DMS114 treated with DMSO at 0.1 percent for 48 hours (cell line): ENCODE data around the gene FHIT.

Source experiments
- DNase-seq: peaks from one replicate; lab custom pipeline; 2025; ENCODE audit not compliant: unreplicated experiment; lab: John Stamatoyannopoulos, UW

Gene FHIT

GRCh38 chr3:59764171-59764570 is 1487.1 kb downstream of the FHIT start:
- no peak for DNase-seq

- no peak for DNase-seq
These were observed 1488.3 kb downstream of the FHIT start for GRCh38 chr3:59762941-59763340.

- no peak for DNase-seq
These were observed 1491.8 kb downstream of the FHIT start for GRCh38 chr3:59759298-59760031.

- no peak for DNase-seq
These were observed 1492.6 kb downstream of the FHIT start for GRCh38 chr3:59758672-59759071.

GRCh38 chr3:59756934-59757333 is 1494.3 kb downstream of the FHIT start:
- DNase-seq, result no peak

GRCh38 chr3:59754456-59755129 is 1496.7 kb downstream of the FHIT start:
- DNase-seq, result no peak

- no peak for DNase-seq
These were observed 1497.3 kb downstream of the FHIT start for GRCh38 chr3:59753808-59754450.

- no peak for DNase-seq
These were observed 1498.3 kb downstream of the FHIT start for GRCh38 chr3:59752925-59753324.

- no peak for DNase-seq
These were observed 1499.6 kb downstream of the FHIT start for GRCh38 chr3:59751606-59752005.

- no peak for DNase-seq
These were observed 1500.9 kb downstream of the FHIT start for GRCh38 chr3:59750391-59750790.

- DNase-seq, result no peak
These were observed 1502.0 kb downstream of the FHIT start for GRCh38 chr3:59749291-59749690.

GRCh38 chr3:59746585-59746984 is 1504.7 kb downstream of the FHIT start:
- DNase-seq, result no peak

GRCh38 chr3:59737241-59737640 is 1514.0 kb downstream of the FHIT start:
- DNase-seq, result no peak

- no peak for DNase-seq
These were observed 1517.2 kb downstream of the FHIT start for GRCh38 chr3:59734061-59734460.

- no peak for DNase-seq
These were observed 1518.0 kb downstream of the FHIT start for GRCh38 chr3:59733041-59733809.

GRCh38 chr3:59731943-59732342 is 1519.3 kb downstream of the FHIT start:
- no peak for DNase-seq

GRCh38 chr3:59730591-59730990 is 1520.7 kb downstream of the FHIT start:
- DNase-seq, result no peak

GRCh38 chr3:59728587-59728908 is 1522.7 kb downstream of the FHIT start:
- no peak for DNase-seq

- no peak for DNase-seq
These were observed 1523.2 kb downstream of the FHIT start for GRCh38 chr3:59727902-59728586.

GRCh38 chr3:59726279-59726678 is 1525.0 kb downstream of the FHIT start:
- DNase-seq, result no peak

GRCh38 chr3:59717679-59718205 is 1533.5 kb downstream of the FHIT start:
- DNase-seq, result no peak
